HG02852 (cell line): ENCODE results near the gene CNFN.
"Not testable (repeated sequence)": the region's sequence is repeated elsewhere in the genome, so short reads cannot be mapped to it uniquely, and the experiment has no call there.

Experiments
- ATAC-seq: cut with Tn5 transposase; IDR thresholded peaks from one replicate; pipeline ENCODE4 v1.9.1; 2021; ENCODE audit warnings: mild to moderate bottlenecking, moderate library complexity; ENCODE audit not compliant: unreplicated experiment

The CNFN gene

DNA sequence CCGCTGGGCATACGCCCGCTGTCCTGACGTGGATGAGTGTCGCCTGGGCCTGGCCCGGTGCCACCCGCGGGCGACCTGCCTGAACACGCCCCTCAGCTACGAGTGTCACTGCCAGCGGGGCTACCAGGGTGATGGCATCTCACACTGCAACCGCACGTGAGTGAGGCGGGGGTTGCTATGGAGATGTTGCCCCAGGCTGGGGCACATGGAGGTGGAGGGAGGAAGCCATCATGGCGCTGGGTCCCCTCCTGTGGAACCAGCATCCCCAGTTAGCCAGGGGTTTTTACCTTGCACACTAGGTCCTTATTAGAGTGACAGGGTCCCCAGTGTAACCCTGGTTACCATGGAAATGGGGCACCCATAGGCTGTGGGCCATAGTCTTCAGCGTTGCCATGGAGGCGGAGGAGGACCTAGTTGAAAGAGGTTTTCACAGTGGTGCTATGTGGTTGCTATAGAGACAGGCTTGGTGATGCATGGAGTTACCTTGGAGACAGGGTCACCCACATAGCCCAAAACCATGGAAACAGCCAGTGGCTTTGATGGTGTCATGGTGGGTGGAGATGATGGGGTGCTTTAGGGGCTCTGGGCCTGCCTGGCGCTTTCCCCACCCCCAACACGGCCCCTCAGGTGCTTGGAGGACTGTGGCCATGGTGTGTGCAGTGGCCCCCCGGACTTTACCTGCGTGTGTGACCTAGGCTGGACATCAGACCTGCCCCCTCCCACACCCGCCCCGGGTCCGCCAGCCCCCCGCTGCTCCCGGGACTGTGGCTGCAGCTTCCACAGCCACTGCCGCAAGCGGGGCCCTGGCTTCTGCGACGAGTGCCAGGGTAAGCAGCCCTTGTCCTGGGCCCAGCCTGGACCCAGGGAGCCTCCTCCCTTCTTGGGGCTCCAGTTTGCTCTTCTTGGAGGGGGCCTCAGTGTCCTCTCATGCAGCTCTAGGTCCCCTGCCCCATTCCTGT is 37.5 kb downstream of the CNFN start:
- ATAC-seq = no peak

DNA sequence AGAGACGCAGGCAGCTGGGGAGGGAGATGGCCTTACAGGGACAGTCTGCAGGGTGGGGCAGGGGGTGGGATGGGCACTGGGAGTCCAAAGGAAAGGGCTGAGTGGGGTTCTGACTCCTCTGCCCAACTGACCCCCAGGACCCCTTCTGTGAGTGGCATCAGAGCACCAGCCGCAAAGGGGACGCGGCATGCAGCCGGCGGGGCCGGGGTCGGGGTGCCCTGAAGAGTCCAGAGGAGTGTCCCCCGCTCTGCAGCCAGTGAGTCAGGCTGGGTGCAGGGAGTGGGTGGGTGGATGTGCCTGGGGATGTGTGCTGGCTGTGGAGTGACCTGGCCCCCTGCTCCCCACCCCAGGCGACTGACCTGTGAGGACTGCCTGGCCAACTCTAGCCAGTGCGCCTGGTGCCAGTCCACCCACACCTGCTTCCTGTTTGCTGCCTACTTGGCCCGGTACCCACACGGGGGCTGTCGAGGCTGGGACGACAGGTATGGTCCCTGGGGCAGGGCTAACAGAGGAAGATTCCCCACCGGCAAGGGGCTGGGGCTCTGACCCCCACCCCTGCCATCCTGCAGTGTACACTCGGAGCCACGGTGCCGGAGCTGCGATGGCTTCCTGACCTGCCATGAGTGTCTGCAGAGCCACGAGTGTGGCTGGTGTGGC is 38.9 kb downstream of the CNFN start:
- no peak for ATAC-seq

DNA sequence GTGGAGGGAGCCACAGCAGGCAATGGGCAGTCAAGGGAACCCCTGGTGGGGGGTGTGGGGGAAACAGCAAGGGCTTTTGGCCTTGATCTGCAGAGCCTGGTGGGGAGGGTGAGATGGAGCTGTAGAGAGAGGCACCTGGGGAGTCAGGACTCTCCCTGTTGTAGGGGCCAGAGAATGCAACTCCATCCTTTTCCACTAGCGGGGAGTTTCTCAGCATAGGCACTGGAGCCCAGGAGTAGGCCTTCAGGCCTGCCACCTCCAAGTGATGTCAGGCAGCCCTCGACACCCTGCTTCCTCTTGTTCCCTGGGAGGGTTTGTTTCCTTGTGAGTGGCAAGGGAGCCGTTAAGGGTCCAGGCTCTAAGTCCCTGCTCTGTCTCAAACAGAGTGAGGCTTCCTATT is 39.7 kb downstream of the CNFN start:
- ATAC-seq = no peak

DNA sequence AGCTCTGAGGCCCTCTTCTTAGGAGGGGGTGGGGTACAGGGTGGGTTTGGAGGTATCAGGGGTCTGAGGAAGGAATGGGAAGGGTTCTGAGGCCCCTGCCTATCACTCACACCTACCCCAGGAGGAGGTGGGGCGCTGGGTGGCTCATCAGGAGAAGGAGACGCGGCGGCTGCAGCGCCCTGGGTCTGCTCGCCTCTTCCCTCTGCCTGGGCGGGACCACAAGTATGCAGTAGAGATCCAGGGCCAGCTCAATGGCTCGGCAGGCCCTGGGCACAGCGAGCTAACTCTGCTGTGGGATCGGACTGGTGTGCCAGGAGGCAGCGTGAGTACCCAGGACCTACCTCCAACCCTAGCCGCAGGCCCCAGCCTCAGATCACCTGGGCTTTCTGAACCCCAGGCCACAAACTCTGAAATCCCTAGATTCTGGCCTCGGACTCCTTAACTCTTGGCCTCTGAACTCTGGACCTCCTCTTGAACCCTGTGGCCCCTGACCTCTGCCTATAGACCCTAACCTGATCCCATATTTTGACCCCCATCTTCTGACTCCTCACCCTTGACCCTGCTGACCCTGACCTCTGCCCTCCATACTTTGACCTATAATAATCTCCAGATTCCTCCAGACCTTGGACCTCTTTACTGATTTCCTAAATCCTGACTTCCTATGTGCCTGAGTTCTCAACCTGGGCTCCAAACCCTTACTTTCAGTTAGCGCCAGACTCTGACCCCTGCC is 40.6 kb downstream of the CNFN start:
- no peak for ATAC-seq

DNA sequence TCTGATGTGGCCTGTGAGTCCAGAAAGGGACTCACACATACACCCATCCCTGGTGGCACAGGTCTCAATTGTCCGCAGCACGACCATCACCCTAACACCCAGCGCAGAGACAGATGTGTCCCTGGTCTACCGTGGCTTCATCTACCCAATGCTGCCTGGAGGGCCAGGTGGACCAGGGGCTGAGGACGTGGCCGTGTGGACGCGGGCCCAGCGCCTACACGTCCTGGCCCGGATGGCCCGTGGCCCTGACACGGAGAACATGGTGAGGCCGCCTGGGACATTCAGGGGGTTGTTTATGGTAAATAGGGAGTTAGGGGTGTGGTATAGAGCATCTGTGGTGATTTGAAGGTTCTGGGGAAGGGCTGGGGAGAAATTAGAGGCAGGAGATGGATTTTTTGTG is 41.9 kb downstream of the CNFN start:
- ATAC-seq = no peak

DNA sequence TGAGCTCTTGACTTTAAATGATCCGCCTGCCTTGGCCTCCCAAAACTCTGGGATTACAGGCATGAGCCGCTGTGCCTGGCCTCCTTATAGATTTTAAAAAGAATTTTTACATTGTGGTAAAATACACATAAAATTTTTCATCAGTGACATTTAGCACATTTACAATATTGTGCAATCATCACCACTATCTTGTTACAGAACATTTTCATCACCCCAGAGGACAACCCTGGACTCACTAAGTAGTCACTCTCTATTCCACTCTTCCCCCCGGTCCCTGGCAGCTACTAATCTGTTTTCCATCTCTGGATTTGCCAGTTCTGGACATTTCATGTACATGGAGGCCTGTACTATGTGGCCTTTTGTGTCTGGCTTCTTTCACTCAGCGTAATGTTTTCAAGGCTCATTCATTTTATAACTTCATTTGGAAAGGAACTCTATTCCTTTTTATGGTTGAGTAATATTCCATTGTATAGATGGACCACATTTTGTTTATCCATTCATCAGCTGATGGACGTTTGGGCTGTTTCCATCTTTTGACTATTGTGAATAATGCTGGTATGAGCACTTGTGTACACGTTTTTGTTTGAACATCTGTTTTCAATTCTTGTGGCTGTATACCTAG is 44.8 kb downstream of the CNFN start:
- ATAC-seq = no peak

DNA sequence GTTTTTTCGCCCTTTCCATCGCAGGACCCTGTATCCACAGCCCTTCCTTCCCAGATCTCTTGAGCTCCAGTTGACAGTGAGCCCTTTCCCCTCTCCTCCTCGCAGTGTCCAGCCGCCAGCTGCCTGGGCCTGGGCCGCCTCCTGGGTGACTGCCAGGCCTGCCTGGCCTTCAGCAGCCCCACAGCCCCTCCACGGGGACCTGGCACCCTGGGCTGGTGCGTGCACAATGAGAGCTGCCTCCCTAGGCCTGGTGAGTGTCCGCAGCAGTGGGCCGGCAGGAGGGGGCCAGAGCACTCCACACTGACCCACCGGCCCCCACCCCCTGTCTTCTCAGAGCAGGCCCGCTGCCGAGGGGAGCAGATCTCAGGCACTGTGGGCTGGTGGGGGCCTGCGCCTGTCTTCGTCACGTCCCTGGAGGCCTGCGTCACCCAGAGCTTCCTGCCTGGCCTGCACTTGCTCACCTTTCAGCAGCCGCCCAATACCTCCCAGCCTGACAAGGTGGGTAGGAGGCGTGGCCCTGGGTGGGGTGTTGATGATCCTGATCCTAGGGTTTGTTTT is 45.7 kb downstream of the CNFN start:
- ATAC-seq = no peak

DNA sequence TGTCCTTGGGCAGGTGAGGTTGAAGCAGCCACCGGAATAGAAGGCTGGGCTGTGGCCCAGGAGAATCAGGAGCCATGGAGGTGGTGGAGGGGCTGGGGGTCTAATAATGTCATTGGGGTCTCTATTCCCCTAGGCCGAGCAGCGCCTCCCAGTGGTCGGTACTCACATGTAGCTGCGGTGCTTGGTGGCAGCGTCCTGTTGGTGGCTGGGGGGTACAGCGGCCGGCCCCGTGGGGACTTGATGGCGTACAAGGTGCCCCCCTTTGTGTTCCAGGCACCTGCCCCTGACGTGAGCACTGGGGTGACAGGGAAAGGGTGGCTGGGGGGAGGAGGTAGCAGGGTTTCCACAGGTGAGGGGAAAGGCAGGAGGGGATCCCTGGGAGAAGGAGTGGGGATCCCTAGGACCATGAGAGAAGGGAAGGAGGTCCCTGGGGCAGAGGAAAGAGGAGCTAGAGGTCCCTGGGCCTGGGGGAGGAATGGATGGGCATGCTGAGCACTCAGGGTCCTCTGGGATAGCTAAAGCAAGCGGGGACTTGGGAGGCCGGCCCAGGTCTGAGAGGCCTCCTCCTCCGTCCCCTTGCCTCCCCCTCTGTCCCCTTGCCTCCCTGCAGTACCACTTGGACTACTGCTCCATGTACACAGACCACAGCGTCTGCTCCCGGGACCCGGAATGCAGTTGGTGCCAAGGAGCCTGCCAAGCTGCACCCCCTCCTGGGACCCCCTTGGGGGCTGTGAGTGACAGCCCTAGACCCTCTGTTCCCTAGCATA is 46.6 kb downstream of the CNFN start:
- no peak for ATAC-seq

DNA sequence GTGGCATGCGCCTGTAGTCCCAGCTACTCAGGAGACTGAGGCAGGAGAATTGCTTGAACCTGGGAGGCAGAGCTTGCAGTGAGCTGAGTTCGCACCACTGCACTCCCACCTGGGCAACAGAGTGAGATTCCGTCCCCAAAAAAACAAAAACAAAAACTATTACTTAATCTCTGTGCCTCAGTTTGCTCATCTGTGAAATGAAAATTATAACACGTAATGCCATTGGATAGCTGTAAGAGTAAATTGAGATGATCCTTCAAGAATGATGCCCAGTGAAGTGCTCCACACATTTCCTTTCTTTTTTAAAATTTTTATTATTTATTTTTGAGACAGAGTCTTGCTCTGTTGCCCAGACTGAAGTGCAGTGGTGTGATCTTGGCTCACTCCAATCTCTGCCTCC is 50.2 kb downstream of the CNFN start:
- ATAC-seq = not testable (repeated sequence)

DNA sequence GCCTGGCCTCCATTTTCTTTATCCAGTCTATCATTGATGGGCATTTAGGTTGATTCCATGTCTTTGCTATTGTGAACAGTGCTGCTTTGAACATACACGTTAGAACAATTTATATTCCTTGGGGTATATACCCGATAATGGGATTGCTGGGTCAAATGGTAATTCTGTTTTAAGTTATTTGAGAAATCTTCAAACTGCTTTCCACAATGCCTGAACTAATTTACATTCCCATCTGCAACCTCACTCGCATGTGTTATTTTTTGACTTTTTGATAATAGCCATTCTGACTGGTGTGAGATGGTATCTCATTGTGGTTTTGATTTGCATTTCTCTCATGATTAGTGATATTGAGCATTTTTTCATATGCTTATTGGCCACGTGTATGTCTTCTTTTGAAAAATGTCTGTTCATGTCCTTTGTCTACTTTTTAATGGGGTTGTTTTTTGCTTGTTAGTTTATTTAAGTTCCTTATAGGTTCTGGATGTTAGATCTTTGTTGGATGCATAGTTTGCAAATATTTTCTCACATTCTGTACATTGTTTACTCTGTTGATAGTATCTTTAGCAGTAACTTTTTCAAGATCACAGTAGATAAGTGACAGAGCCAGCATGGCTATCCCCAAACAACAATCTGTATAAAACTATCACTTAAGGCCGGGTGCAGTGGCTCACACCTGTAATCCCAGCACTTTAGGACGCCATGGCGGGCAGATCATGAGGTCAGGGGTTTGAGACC is 50.8 kb downstream of the CNFN start:
- ATAC-seq = not testable (repeated sequence)
